ENCODE data around the gene FABP2. TPM values are rescaled to one million over a fixed set of nuclear protein-coding genes. Genes with fewer than 3 reads are reported as not detected.

Gene FABP2
- total RNA-seq, 1 experiment from 2014 or later, result not detected

GRCh38 chr4:119304431-119304830, 17.5 kb downstream of the FABP2 start:
- Histone ChIP-seq H2AFZ (ENCODE audit: low read length) (no peak overlapping the region), H3K4me1 (ENCODE audit: insufficient read depth, low read length) (no peaks in the 10 kb centered on the region), H3K79me1 (ENCODE audit: insufficient read depth, low read depth, low read length, poor library complexity, severe bottlenecking) (no peaks in the 10 kb centered on the region), H4K5ac (ENCODE audit: insufficient read length, low read depth, low read length) (no peak overlapping the region), H3K23me2 (ENCODE audit: insufficient read length, low read depth, low read length, poor library complexity, severe bottlenecking) (peaks cover 9% of the 10 kb centered on the region), H3K9me3 (ENCODE audit: control insufficient read depth, low read depth, low read length) (no peaks in the 10 kb centered on the region), H3K27me3 (ENCODE audit: insufficient read depth, low read length) (no peaks in the 10 kb centered on the region), H3K4ac (ENCODE audit: low read depth, low read length) (no peak overlapping the region), H3K79me2 (ENCODE audit: insufficient read depth, low read length) (no peaks in the 10 kb centered on the region), H3K56ac (ENCODE audit: insufficient read length, low read depth, low read length) (no peak overlapping the region), H3K4me2 (ENCODE audit: insufficient read depth, insufficient read length, low read length) (no peak overlapping the region), H3K9ac (ENCODE audit: extremely low read depth, insufficient read length, low read length) (no peak overlapping the region), H2BK15ac (ENCODE audit: low read depth, low read length) (no peak overlapping the region), H3K23ac (ENCODE audit: insufficient read length, low read depth, low read length) (no peak overlapping the region), H4K91ac (ENCODE audit: insufficient read length, low read depth, low read length) (no peak overlapping the region), H2BK5ac (ENCODE audit: insufficient read length, low read length) (no peak overlapping the region), H2BK120ac (ENCODE audit: low read depth, low read length, poor library complexity, severe bottlenecking) (no peak overlapping the region), H4K20me1 (ENCODE audit: control insufficient read depth, insufficient read depth, insufficient read length) (no peaks in the 10 kb centered on the region), H2BK20ac (ENCODE audit: low read depth, low read length, poor library complexity, severe bottlenecking) (no peak overlapping the region), H2AK5ac (ENCODE audit: insufficient read length, low read length) (no peak overlapping the region), H4K8ac (replicated peaks; ENCODE audit: insufficient read length, low read depth, low read length) (no peak overlapping the region), H2BK12ac (ENCODE audit: insufficient read length, low read depth, low read length) (no peak overlapping the region), H3K14ac (ENCODE audit: insufficient read depth, low read length) (no peak overlapping the region), H3K18ac (ENCODE audit: insufficient read length, low read depth, low read length) (no peak overlapping the region), H3T11ph (ENCODE audit: low read length) (no peak overlapping the region), H3K27ac (ENCODE audit: insufficient read length, low read depth, low read length) (no peak overlapping the region)
- no peaks in the 10 kb centered on the region for H3K36me3 Mint-ChIP-seq (ENCODE audit: insufficient read depth in 1 of 3, low read depth in 3 of 3)
- no peak for DNase-seq
- 0 out of 2 replicates have a peak, but pooled peaks cover 3% of the 10 kb centered on the region for H3K27me3 Mint-ChIP-seq (ENCODE audit: low read depth)
- H3K27ac Mint-ChIP-seq, result no peak overlapping the region
- no peak overlapping the region for H3K4me3 Mint-ChIP-seq
- peaks cover 3 to 9% of the 10 kb centered on the region in 2 experiments; a peak in 3 of 4 replicates for H3K4me1 Mint-ChIP-seq
- H3K9me3 Mint-ChIP-seq, result peaks cover 0 to 3% of the 10 kb centered on the region in 2 experiments; a peak in 1 of 5 replicates
- no peak for TF ChIP-seq CTCF (conservative IDR thresholded peaks at IDR 0.05)
